ENCODE results near the gene ETV6.

GRCh38 chr12:11762723-11763326 is 113.4 kb downstream of the ETV6 start:
- TF ChIP-seq CTCF (optimal IDR thresholded peaks at IDR 0.05 in 1 of 3, IDR thresholded peaks at IDR 0.05 in 1 of 3, conservative IDR thresholded peaks at IDR 0.05 in 1 of 3; ENCODE audit: extremely low read depth in 1 of 3, insufficient read depth in 2 of 3, low read length in 3 of 3) (no peak), EZH2 (IDR thresholded peaks at IDR 0.05; ENCODE audit: low read length) (no peak)
